Activated naive CD8-positive, alpha-beta T cell treated with anti-CD3 and anti-CD28 coated beads, Interleukin-2, amount 10 ng/mL, durations not matched to agents 7 days and 5 days (primary cell): Measurements from ENCODE around the gene MAPKAPK2. TPM values are rescaled to one million over a fixed set of nuclear protein-coding genes. Genes with fewer than 3 reads are reported as not detected.

ENCODE experiments used
- ATAC-seq: fragments of 150-1000 bp; cut with Tn5 transposase; one replicate; pipeline ENCODE4 v1.10.0; 2021; ENCODE audit warnings: low read depth, moderate library complexity
- POLR2A ChIA-PET: fragments of 350-600 bp; sonication (Branson Sonifier 250); formaldehyde crosslinking; loops from one replicate; lab custom pipeline; 2021; ENCODE audit warnings: antibody characterized with exemption; lab: Charles Lee
- DNase-seq: peaks from one replicate; pipeline ENCODE4 v3.0.0; 2021
- H3K27ac Mint-ChIP-seq: one replicate; pipeline ENCODE4 v1.8.0; 2022; ENCODE audit warnings: mild to moderate bottlenecking, mixed read lengths
- H3K27me3 Mint-ChIP-seq: one replicate; pipeline ENCODE4 v1.8.0; 2022; ENCODE audit warnings: mild to moderate bottlenecking, moderate library complexity, mixed read lengths
- H3K36me3 Mint-ChIP-seq: one replicate; pipeline ENCODE4 v1.8.0; 2021; ENCODE audit warnings: mild to moderate bottlenecking, mixed read lengths
- H3K4me1 Mint-ChIP-seq: one replicate; pipeline ENCODE4 v1.8.0; 2021; ENCODE audit warnings: mixed read lengths
- H3K4me3 Mint-ChIP-seq: one replicate; pipeline ENCODE4 v1.8.0; 2022; ENCODE audit warnings: mild to moderate bottlenecking, moderate library complexity, mixed read lengths
- H3K9me3 Mint-ChIP-seq: one replicate; pipeline ENCODE4 v1.8.0; 2021; ENCODE audit warnings: mixed read lengths
- total RNA-seq, 2 experiments: library from RNA; stranded (reverse); gene quantifications; one replicate each; pipeline ENCODE4 v1.2.3, GENCODE V29; 2021

The MAPKAPK2 gene
- total RNA-seq, 2 experiments from 2014 or later, result 72.6 to 74.9 TPM

GRCh38 chr1:206680279-206680678 lies 4.4 kb upstream of the MAPKAPK2 start:
- Mint-ChIP-seq H3K9me3 (no peaks in the 10 kb centered on the region), H3K36me3 (no peaks in the 10 kb centered on the region), H3K27ac (no peak overlapping the region), H3K27me3 (peaks cover 17% of the 10 kb centered on the region), H3K4me1 (peaks cover 15% of the 10 kb centered on the region), H3K4me3 (no peak overlapping the region)
- DNase-seq (no peak), ATAC-seq (no peak)
- POLR2A ChIA-PET, result no interaction called here

DNA sequence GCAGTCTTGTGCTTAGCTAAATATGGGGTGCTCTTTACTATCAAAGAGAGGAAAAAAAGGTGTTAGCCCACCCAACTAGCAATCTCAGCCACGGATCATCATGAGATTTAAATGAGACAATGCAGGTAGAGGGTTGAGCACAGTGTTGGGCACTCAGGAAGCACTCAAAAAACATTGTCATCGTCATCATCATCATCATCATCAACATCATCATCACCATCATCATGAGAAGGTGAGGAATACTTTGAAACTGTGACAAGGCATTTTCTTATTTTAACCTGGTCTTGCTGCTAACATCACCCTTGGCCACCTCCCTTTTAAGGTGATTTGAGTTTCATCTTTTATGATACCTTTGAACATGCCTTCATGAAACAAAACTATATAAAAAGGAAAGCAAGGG lies 3.3 kb upstream of the MAPKAPK2 start:
- no peak for ATAC-seq
- DNase-seq, result no peak
- Mint-ChIP-seq H3K27ac (no peak overlapping the region), H3K9me3 (no peaks in the 10 kb centered on the region), H3K36me3 (no peaks in the 10 kb centered on the region), H3K4me1 (peaks cover 17% of the 10 kb centered on the region), H3K4me3 (no peak overlapping the region), H3K27me3 (peaks cover 17% of the 10 kb centered on the region)
- POLR2A ChIA-PET, result no interaction called here

DNA sequence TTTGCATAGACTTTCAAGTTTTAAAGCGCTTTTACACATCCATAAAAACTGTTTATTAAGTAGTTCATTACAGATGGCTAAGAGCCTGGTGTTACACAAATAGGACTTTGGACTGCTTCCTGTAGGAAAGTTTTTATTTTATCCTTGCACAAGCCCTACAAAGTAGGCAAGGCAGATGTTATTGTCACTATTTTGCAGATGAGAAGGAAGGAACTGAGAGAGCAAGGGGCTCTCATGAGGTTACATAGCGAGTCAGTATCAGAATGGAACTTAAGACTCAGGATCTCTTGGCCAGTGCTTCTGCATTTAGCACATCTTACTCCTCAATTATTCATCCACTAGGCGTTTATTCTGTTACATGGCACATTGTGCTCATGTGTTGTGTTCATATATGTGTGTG lies 2.6 kb upstream of the MAPKAPK2 start:
- POLR2A ChIA-PET, result no interaction called here

GRCh38 chr1:206683313-206683712 lies 1.4 kb upstream of the MAPKAPK2 start:
- ATAC-seq (no peak), DNase-seq (no peak)
- Mint-ChIP-seq H3K27me3 (peaks cover 17% of the 10 kb centered on the region), H3K4me1 (peaks cover 30% of the 10 kb centered on the region), H3K36me3 (no peaks in the 10 kb centered on the region), H3K27ac (no peak overlapping the region), H3K4me3 (no peak overlapping the region), H3K9me3 (no peaks in the 10 kb centered on the region)
- POLR2A ChIA-PET, result no interaction called here

More for the DNA sequence above, 2.6 kb upstream of the MAPKAPK2 start:
- H3K27me3 Mint-ChIP-seq, result peaks cover 17% of the 10 kb centered on the region
- H3K4me1 Mint-ChIP-seq, result peaks cover 25% of the 10 kb centered on the region
- H3K9me3 Mint-ChIP-seq, result no peaks in the 10 kb centered on the region
- ATAC-seq (no peak), DNase-seq (no peak)
- H3K36me3 Mint-ChIP-seq, result no peaks in the 10 kb centered on the region
- H3K27ac Mint-ChIP-seq, result no peak overlapping the region
- no peak overlapping the region for H3K4me3 Mint-ChIP-seq

- peaks cover 17% of the 10 kb centered on the region for H3K27me3 Mint-ChIP-seq
- DNase-seq, result no peak
- ATAC-seq, result no peak
- POLR2A ChIA-PET, result interaction anchor here (0.7 kb wide), 1 partner anchor 48 kb away, joined by 3 read pairs; the partner anchor contains the start of gene DYRK3
- no peak overlapping the region for H3K27ac Mint-ChIP-seq
- H3K36me3 Mint-ChIP-seq, result peaks cover 2% of the 10 kb centered on the region
- peaks cover 29% of the 10 kb centered on the region for H3K4me1 Mint-ChIP-seq
- peak overlapping the region; percentile 86 for H3K4me3 Mint-ChIP-seq
- no peaks in the 10 kb centered on the region for H3K9me3 Mint-ChIP-seq
These were observed 702 bp upstream of the MAPKAPK2 start for GRCh38 chr1:206684003-206684402.

DNA sequence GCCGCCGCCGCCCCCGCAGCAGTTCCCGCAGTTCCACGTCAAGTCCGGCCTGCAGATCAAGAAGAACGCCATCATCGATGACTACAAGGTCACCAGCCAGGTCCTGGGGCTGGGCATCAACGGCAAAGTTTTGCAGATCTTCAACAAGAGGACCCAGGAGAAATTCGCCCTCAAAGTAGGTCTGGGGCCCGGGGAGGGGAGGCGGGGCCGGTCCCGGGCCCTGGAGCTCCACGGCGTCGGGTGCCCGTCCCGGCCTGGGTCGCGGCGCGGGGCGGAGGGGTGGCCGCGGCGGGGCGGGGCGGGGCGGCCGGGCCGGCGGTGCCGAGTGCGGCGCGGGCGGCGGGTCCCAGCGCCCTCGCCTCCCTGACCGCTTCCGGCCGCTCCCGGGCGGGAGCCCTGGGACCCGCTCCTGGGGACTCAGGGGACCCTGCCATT lies 646 bp downstream of the MAPKAPK2 start:
- POLR2A ChIA-PET, result interaction anchor here (1.0 kb wide), 1 partner anchor 1084 kb away, joined by 3 read pairs; no protein-coding TSS in a partner anchor
- Mint-ChIP-seq H3K4me1 (peaks cover 25% of the 10 kb centered on the region), H3K27ac (peak overlapping the region; percentile 97), H3K27me3 (peaks cover 17% of the 10 kb centered on the region), H3K4me3 (peak overlapping the region; percentile 92), H3K36me3 (peaks cover 2% of the 10 kb centered on the region), H3K9me3 (no peaks in the 10 kb centered on the region)
- ATAC-seq, result peak; percentile 51
- DNase-seq, result peak; percentile 72

- DNase-seq (peak; percentile 69), ATAC-seq (peak; percentile 62)
- POLR2A ChIA-PET, result interaction anchor here (1.0 kb wide), 1 partner anchor 1084 kb away, joined by 3 read pairs; no protein-coding TSS in a partner anchor
- Mint-ChIP-seq H3K27ac (peak overlapping the region; percentile 96), H3K4me3 (peak overlapping the region; percentile 97), H3K4me1 (peaks cover 25% of the 10 kb centered on the region), H3K27me3 (peaks cover 17% of the 10 kb centered on the region), H3K36me3 (peaks cover 2% of the 10 kb centered on the region), H3K9me3 (no peaks in the 10 kb centered on the region)
These were observed 1.2 kb downstream of the MAPKAPK2 start for GRCh38 chr1:206685769-206686477.

DNA sequence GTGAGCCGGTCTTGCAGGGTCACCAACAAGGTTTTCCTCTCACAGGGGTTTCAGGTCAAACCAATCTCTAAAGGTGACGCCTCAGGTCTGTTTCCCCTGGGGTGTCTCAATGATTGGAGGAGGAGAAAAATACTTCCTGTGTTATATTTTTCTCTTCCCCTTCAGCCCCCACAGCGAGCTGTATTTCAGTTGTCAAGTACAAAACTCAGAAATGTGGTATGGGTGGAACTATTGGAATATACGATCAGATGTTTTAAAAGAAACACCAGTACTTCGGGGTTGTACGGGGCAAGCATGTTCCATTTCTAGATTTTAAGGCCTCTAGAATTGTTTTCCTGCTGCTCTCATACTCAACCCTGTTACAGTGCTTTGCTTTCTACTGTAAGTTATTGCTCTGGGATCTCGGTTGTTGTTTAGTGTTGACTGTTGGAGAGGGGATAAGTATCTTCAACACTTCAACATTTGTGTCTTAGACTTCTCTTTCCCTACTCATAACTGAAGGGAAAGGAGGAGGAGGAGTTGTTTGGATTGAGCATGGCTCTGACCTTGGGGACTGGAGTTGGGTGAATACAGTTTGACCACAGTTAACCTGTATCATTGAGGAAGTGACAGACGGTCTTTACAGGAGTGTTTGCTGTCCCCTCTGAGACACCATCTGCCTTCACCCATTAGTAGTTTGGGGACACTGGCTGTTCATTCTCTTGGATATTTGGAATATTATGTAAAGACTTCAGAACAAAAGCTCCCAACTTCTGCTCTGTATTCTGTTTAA lies 2.0 kb downstream of the MAPKAPK2 start:
- H3K27me3 Mint-ChIP-seq, result peaks cover 17% of the 10 kb centered on the region
- peaks cover 27% of the 10 kb centered on the region for H3K4me1 Mint-ChIP-seq
- DNase-seq, result no peak
- H3K4me3 Mint-ChIP-seq, result peak overlapping the region; percentile 97
- POLR2A ChIA-PET, result interaction anchor here (0.6 to 1.0 kb wide), 2 partner anchors 8 to 1083 kb away, joined by 3 to 4 read pairs; no protein-coding TSS in a partner anchor
- no peaks in the 10 kb centered on the region for H3K9me3 Mint-ChIP-seq
- H3K36me3 Mint-ChIP-seq, result peaks cover 2% of the 10 kb centered on the region
- H3K27ac Mint-ChIP-seq, result peak overlapping the region; percentile 96
- peak; percentile 40 for ATAC-seq

DNA sequence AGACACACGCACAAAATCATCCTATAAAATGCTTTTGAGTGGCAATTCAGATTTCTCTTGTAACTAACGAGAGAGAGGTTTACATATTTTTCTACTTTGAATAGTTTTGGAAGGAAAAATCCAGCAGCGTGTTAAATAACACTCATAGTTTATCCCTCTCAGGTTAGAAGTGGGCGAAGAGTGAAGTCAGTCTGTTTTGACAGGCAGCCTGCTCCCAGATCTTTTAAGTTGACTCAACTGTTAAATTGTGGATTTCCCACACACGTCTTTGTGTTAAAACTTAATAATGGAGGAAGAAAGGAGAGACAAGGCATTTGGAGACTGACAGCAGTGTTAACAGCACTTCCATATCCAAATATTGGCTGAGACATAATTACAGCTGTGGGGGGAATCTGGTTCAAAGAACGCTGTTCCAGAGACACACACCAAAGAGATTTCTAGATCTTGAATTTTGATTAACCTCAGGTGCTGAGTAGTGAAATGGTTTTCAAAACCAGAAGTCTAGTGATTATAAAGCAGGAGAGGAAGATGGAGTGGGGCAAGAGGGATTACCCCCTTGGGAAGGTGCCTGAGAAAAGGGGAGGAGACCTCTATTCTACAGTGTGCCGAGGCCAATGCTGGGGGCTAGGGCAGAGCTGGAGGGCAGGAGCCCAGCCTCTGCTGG lies 2.7 kb downstream of the MAPKAPK2 start:
- H3K27ac Mint-ChIP-seq, result no peak overlapping the region
- no peak for DNase-seq
- POLR2A ChIA-PET, result no interaction called here

DNA sequence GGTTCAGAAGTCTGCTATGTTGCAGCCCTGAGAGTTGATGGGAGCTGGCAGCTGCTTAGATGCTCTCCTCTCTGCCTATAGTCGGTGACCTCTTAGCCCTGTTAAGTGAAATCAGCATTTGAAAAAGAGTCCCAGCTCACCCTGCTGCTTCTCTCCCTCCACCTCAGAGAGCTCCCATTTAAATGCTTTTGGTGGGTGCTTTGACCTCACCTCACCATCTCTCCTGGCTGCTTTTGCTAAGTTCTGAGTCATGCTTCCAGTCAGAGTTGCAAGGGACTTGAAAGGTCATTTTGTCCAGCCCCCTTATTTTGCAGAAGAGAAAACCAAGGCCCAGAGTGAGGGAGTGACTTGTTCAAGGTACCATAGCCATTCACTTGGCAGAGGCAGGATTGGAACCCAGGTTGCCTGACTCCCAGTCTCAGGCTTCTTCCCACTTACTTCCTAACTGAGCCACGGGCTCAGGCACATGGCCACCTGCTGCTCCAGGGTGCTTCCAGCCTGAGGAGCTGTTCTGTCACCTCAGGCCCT lies 3.3 kb downstream of the MAPKAPK2 start:
- POLR2A ChIA-PET, result no interaction called here
- no peak for DNase-seq
- Mint-ChIP-seq H3K9me3 (no peaks in the 10 kb centered on the region), H3K4me1 (peaks cover 35% of the 10 kb centered on the region), H3K27me3 (peaks cover 11% of the 10 kb centered on the region), H3K36me3 (peaks cover 2% of the 10 kb centered on the region), H3K27ac (peak overlapping the region; percentile 31), H3K4me3 (no peak overlapping the region)
- ATAC-seq, result no peak

More for the DNA sequence above, 2.7 kb downstream of the MAPKAPK2 start:
- Mint-ChIP-seq H3K36me3 (peaks cover 2% of the 10 kb centered on the region), H3K4me3 (peak overlapping the region; percentile 97), H3K27me3 (peaks cover 16% of the 10 kb centered on the region), H3K4me1 (peaks cover 34% of the 10 kb centered on the region), H3K9me3 (no peaks in the 10 kb centered on the region)
- no peak for ATAC-seq

DNA sequence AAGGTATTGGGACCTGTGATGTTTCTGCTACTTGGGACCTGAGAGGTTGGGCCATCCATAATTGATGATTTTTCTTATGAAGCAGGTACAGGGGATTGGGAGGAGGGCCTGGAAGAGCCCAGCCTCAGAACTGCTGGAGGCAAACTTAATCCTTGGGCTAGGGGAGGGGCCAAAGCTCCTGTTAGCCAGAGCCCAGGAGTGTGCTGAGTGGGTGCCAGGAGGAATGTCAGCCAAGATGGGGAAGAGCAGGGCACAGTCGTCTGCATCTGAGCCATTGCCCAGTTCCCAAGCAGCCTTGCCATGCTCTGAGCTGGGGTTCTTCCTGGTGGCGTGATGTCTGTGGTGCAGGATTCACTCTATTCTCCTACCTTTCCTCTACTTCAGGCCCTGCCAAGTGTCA lies 5.8 kb downstream of the MAPKAPK2 start:
- Mint-ChIP-seq H3K36me3 (peaks cover 5% of the 10 kb centered on the region), H3K9me3 (no peaks in the 10 kb centered on the region), H3K27me3 (no peaks in the 10 kb centered on the region), H3K4me3 (no peak overlapping the region), H3K4me1 (peaks cover 31% of the 10 kb centered on the region), H3K27ac (no peak overlapping the region)
- POLR2A ChIA-PET, result interaction anchor here (0.9 kb wide), 1 partner anchor 11 kb away, joined by 6 read pairs; no protein-coding TSS in a partner anchor
- ATAC-seq (no peak), DNase-seq (no peak)

- Mint-ChIP-seq H3K4me3 (no peak overlapping the region), H3K36me3 (peaks cover 8% of the 10 kb centered on the region), H3K9me3 (no peaks in the 10 kb centered on the region), H3K27ac (no peak overlapping the region), H3K27me3 (no peaks in the 10 kb centered on the region), H3K4me1 (peaks cover 28% of the 10 kb centered on the region)
- no peak for DNase-seq
- POLR2A ChIA-PET, result no interaction called here
- no peak for ATAC-seq
These were observed 6.9 kb downstream of the MAPKAPK2 start for GRCh38 chr1:206691604-206692003.

- Mint-ChIP-seq H3K4me3 (no peak overlapping the region), H3K36me3 (peaks cover 14% of the 10 kb centered on the region), H3K4me1 (peaks cover 25% of the 10 kb centered on the region), H3K27me3 (no peaks in the 10 kb centered on the region), H3K27ac (no peak overlapping the region), H3K9me3 (no peaks in the 10 kb centered on the region)
- POLR2A ChIA-PET, result no interaction called here
- ATAC-seq, result no peak
- no peak for DNase-seq
These were observed 8.3 kb downstream of the MAPKAPK2 start for GRCh38 chr1:206693029-206693428.
